H1 (cell line): ENCODE data around the gene GNB5. TPM values are rescaled to one million over a fixed set of nuclear protein-coding genes. Genes with fewer than 3 reads are reported as not detected.

Source experiments
- CBX8 ChIP-seq: fragments of 300-800, 300-1000 bp; sonication (generic); IDR thresholded peaks from 2 replicates; pipeline ENCODE4 v1.7.1; 2016; ENCODE audit warnings: low read depth, low read length, borderline replicate concordance
- GABPA ChIP-seq: IDR thresholded peaks from 2 replicates; pipeline ENCODE4 v1.6.1; 2011; ENCODE audit warnings: mild to moderate bottlenecking, low read length, moderate library complexity, borderline replicate concordance; ENCODE audit not compliant: insufficient read depth
- KDM1A ChIP-seq: fragments of 200-600, 300-600 bp; sonication (generic); IDR thresholded peaks from 2 replicates; pipeline ENCODE4 v1.7.1; 2016; ENCODE audit warnings: mild to moderate bottlenecking, low read length, borderline replicate concordance
- SIX5 ChIP-seq: IDR thresholded peaks from 2 replicates; pipeline ENCODE4 v1.6.1; 2011; ENCODE audit warnings: mild to moderate bottlenecking, low read depth, low read length
- SP4 ChIP-seq: IDR thresholded peaks from 2 replicates; pipeline ENCODE4 v1.6.1; 2012; ENCODE audit warnings: low read length, inconsistent platforms
- SUZ12 ChIP-seq: fragments of 200-600 bp; sonication (generic); IDR thresholded peaks from 2 replicates; pipeline ENCODE4 v1.6.1; 2012; ENCODE audit warnings: mild to moderate bottlenecking, inconsistent platforms, low read length, moderate library complexity, mixed read lengths
- TBP ChIP-seq: IDR thresholded peaks from 2 replicates; pipeline ENCODE4 v1.6.1; 2011; ENCODE audit warnings: low read depth, low read length, improper control_type of control experiment
- polyA plus RNA-seq, 7 experiments: library from polyadenylated mRNA; depleted of rRNA in 3 of 7; stranded (reverse) in 5 of 7; unstranded in 2 of 7; fragments of >200 nt in 5 of 7; fragments of 200-250 nt in 2 of 7; gene quantifications; 1 replicate in 5 of 7; 2 replicates in 1 of 7; 4 replicates in 1 of 7; pipeline versions ENCODE4 v1.2.1 to v1.2.3, GENCODE V29; 2011 to 2013; ENCODE audit warnings: missing spikeins in 2 of 7, mixed read lengths in 2 of 7
- total RNA-seq: library from RNA; stranded (reverse); fragmentation: NEBNext Ultra II Directional; extraction: Animal tissue kit (Norgen Biotek cat#: 25700); gene quantifications from 2 replicates; pipeline ENCODE4 v1.2.1, GENCODE V29; 2021
- TF ChIP-seq, protein P1 (sequence below): fragments of 300-600 bp; sonication (generic); IDR thresholded peaks from 2 replicates; pipeline ENCODE4 v1.7.1; 2012; ENCODE audit warnings: low read length, moderate library complexity, mild to moderate bottlenecking, inconsistent platforms; ENCODE audit not compliant: insufficient replicate concordance

The GNB5 gene
- total and polyA plus RNA-seq, 2 of the 8 experiments (the other 6 are each of a cell fraction or from before 2014, with no cell fraction given), result 21.7 to 42.5 TPM

DNA sequence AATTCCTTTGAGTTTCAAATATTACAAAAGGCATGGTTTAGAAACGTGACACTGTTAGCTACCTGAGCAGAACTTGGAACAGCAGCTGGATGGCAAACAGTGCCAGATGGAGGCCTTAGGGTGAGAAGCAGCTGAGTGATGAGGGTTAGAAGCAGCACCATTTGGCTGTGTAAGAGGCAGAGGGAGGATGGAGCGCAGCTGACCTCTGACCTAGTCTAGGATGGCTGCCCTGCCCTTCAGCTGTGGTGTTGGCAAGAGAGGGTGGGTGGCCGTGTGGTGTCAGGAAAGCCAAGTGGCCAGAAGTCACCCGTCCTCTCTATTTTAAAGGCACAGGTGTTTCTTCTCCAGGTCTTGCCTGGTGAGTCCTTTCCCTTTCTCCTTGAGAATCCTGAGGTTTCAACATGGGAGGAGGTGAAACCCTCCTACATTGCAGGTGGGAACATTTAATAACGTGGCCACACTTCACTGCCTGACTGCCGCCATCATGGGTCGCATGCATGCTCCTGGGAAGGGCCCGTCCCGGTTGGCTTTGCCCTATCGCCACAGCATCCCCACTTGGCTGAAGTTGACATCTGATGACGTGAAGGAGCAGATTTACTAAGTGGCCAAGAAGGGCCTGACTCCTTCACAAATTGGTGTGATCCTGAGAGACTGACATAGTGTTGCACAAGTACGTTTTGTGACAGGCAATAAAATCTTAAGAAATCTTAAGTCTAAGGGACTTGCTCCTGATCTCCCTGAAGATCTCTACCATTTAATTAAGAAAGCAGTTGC lies 96.2 kb downstream of the GNB5 start (continued):
- TF ChIP-seq, protein P1, sequence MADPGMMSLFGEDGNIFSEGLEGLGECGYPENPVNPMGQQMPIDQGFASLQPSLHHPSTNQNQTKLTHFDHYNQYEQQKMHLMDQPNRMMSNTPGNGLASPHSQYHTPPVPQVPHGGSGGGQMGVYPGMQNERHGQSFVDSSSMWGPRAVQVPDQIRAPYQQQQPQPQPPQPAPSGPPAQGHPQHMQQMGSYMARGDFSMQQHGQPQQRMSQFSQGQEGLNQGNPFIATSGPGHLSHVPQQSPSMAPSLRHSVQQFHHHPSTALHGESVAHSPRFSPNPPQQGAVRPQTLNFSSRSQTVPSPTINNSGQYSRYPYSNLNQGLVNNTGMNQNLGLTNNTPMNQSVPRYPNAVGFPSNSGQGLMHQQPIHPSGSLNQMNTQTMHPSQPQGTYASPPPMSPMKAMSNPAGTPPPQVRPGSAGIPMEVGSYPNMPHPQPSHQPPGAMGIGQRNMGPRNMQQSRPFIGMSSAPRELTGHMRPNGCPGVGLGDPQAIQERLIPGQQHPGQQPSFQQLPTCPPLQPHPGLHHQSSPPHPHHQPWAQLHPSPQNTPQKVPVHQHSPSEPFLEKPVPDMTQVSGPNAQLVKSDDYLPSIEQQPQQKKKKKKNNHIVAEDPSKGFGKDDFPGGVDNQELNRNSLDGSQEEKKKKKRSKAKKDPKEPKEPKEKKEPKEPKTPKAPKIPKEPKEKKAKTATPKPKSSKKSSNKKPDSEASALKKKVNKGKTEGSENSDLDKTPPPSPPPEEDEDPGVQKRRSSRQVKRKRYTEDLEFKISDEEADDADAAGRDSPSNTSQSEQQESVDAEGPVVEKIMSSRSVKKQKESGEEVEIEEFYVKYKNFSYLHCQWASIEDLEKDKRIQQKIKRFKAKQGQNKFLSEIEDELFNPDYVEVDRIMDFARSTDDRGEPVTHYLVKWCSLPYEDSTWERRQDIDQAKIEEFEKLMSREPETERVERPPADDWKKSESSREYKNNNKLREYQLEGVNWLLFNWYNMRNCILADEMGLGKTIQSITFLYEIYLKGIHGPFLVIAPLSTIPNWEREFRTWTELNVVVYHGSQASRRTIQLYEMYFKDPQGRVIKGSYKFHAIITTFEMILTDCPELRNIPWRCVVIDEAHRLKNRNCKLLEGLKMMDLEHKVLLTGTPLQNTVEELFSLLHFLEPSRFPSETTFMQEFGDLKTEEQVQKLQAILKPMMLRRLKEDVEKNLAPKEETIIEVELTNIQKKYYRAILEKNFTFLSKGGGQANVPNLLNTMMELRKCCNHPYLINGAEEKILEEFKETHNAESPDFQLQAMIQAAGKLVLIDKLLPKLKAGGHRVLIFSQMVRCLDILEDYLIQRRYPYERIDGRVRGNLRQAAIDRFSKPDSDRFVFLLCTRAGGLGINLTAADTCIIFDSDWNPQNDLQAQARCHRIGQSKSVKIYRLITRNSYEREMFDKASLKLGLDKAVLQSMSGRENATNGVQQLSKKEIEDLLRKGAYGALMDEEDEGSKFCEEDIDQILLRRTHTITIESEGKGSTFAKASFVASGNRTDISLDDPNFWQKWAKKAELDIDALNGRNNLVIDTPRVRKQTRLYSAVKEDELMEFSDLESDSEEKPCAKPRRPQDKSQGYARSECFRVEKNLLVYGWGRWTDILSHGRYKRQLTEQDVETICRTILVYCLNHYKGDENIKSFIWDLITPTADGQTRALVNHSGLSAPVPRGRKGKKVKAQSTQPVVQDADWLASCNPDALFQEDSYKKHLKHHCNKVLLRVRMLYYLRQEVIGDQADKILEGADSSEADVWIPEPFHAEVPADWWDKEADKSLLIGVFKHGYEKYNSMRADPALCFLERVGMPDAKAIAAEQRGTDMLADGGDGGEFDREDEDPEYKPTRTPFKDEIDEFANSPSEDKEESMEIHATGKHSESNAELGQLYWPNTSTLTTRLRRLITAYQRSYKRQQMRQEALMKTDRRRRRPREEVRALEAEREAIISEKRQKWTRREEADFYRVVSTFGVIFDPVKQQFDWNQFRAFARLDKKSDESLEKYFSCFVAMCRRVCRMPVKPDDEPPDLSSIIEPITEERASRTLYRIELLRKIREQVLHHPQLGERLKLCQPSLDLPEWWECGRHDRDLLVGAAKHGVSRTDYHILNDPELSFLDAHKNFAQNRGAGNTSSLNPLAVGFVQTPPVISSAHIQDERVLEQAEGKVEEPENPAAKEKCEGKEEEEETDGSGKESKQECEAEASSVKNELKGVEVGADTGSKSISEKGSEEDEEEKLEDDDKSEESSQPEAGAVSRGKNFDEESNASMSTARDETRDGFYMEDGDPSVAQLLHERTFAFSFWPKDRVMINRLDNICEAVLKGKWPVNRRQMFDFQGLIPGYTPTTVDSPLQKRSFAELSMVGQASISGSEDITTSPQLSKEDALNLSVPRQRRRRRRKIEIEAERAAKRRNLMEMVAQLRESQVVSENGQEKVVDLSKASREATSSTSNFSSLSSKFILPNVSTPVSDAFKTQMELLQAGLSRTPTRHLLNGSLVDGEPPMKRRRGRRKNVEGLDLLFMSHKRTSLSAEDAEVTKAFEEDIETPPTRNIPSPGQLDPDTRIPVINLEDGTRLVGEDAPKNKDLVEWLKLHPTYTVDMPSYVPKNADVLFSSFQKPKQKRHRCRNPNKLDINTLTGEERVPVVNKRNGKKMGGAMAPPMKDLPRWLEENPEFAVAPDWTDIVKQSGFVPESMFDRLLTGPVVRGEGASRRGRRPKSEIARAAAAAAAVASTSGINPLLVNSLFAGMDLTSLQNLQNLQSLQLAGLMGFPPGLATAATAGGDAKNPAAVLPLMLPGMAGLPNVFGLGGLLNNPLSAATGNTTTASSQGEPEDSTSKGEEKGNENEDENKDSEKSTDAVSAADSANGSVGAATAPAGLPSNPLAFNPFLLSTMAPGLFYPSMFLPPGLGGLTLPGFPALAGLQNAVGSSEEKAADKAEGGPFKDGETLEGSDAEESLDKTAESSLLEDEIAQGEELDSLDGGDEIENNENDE, result no peak
- TF ChIP-seq SP4 (no peak), KDM1A (no peak), GABPA (no peak), SIX5 (no peak), TBP (no peak), SUZ12 (no peak), CBX8 (no peak)
